ENCODE results near the gene PPP1R15A.
"Not testable (repeated sequence)": the region's sequence is repeated elsewhere in the genome, so short reads cannot be mapped to it uniquely, and the experiment has no call there.

- TF ChIP-seq POLR2A, CTCF (IDR thresholded peaks at IDR 0.05): not testable (repeated sequence)
Measured at GRCh38 chr19:48846659-48847058, 25.6 kb upstream of the PPP1R15A start.

Data from tibial nerve (tissue), 3 donors.